ENCODE results near the gene UST.

- no peak for TF ChIP-seq CTCF (conservative IDR thresholded peaks at IDR 0.05)
- TF ChIP-seq ZFX (IDR thresholded peaks at IDR 0.05) = no peak
Measured at GRCh38 chr6:148807784-148808183, 61.0 kb downstream of the UST start.

Measured in C4-2B (cell line).